SK-N-SH (cell line): ENCODE data around the gene SLC25A38. TPM values are rescaled to one million over a fixed set of nuclear protein-coding genes. Genes with fewer than 3 reads are reported as not detected.

Experiments used
- CTCF ChIA-PET: fragments of 300-600, 350-600 bp; formaldehyde crosslinking; extraction: SDS; loops from one replicate; lab custom pipeline; 2021; lab: Yijun Ruan, JAX
- POLR2A ChIA-PET: fragments of 350-600 bp; sonication (Branson Sonifier 250); formaldehyde crosslinking; extraction: SDS; loops from one replicate; lab custom pipeline; 2020; ENCODE audit warnings: antibody characterized with exemption, inconsistent platforms; lab: Yijun Ruan, JAX
- DNase-seq: peaks from one replicate; pipeline ENCODE4 v3.0.0; 2012
- H2AFZ ChIP-seq: fragments of 200-600 bp; sonication (generic); 2 replicates; pipeline ENCODE4 v1.8.1; 2016; ENCODE audit warnings: antibody characterized with exemption, mild to moderate bottlenecking, low read depth
- H3F3A ChIP-seq: fragments of 200-600 bp; sonication (generic); replicated peaks from 2 replicates; pipeline ENCODE3; 2016; ENCODE audit warnings: antibody characterized with exemption, mild to moderate bottlenecking; ENCODE audit not compliant: insufficient read depth
- H3K27ac ChIP-seq, 2 experiments: fragments of 200-500 bp in 1 of 2; fragments of 200-600 bp in 1 of 2; sonication (Bioruptor generic) in 1 of 2; sonication (generic), shearing (Covaris generic) in 1 of 2; 2 replicates each; pipeline versions ENCODE4 v1.5.1 to v1.6.1; 2014 to 2016; ENCODE audit warnings: low read depth in 2 of 2, inconsistent platforms in 1 of 2, low read length in 1 of 2, mild to moderate bottlenecking in 1 of 2, mixed read lengths in 1 of 2
- H3K27me3 ChIP-seq: fragments of 200-600 bp; sonication (generic), shearing (Covaris generic); 2 replicates; pipeline ENCODE4 v1.6.1; 2016; ENCODE audit warnings: mixed run types; ENCODE audit not compliant: insufficient read depth
- H3K36me3 ChIP-seq, 2 experiments: fragments of 200-500 bp in 1 of 2; fragments of 200-600 bp in 1 of 2; sonication (Bioruptor generic) in 1 of 2; sonication (generic) in 1 of 2; replicated peaks in 1 of 2; 2 replicates each; pipeline versions ENCODE3 to v1.5.1; 2014 to 2016; ENCODE audit warnings: low read length in 1 of 2, mild to moderate bottlenecking in 1 of 2; ENCODE audit not compliant: insufficient read depth in 2 of 2, control insufficient read depth in 1 of 2
- H3K4me1 ChIP-seq, 2 experiments: fragments of 200-500 bp in 1 of 2; fragments of 200-600 bp in 1 of 2; sonication (Bioruptor generic) in 1 of 2; sonication (generic), shearing (Covaris generic) in 1 of 2; 2 replicates each; pipeline versions ENCODE4 v1.5.1 to v1.6.1; 2014 to 2016; ENCODE audit warnings: low read depth in 1 of 2, low read length in 1 of 2, mixed run types in 1 of 2; ENCODE audit not compliant: insufficient read depth in 2 of 2, control insufficient read depth in 1 of 2
- H3K4me2 ChIP-seq: fragments of 200-600 bp; sonication (generic), shearing (Covaris generic); 2 replicates; pipeline ENCODE4 v1.6.1; 2017; ENCODE audit warnings: mixed run types
- H3K4me3 ChIP-seq, 2 experiments: fragments of 200-500 bp in 1 of 2; fragments of 200-600 bp in 1 of 2; sonication (Bioruptor generic) in 1 of 2; sonication (generic), shearing (Covaris generic) in 1 of 2; 2 replicates each; pipeline versions ENCODE4 v1.5.1 to v1.8.1; 2014 to 2016; ENCODE audit warnings: low read depth in 2 of 2, inconsistent platforms in 1 of 2, low read length in 1 of 2, mild to moderate bottlenecking in 1 of 2, mixed read lengths in 1 of 2, moderate library complexity in 1 of 2
- H3K79me2 ChIP-seq: fragments of 200-600 bp; sonication (generic); 2 replicates; pipeline ENCODE4 v1.8.1; 2017; ENCODE audit warnings: mild to moderate bottlenecking; ENCODE audit not compliant: insufficient read depth
- H3K9ac ChIP-seq: fragments of 200-600 bp; sonication (generic); 2 replicates; pipeline ENCODE4 v1.6.1; 2017; ENCODE audit warnings: mixed run types
- H3K9me2 ChIP-seq: fragments of 200-600 bp; sonication (generic); 2 replicates; pipeline ENCODE4 v1.6.1; 2017; ENCODE audit warnings: mixed run types
- H3K9me3 ChIP-seq: fragments of 200-600 bp; sonication (generic); 2 replicates; pipeline ENCODE4 v1.6.1; 2017; ENCODE audit warnings: mixed run types, mild to moderate bottlenecking, moderate library complexity
- H4K20me1 ChIP-seq: fragments of 200-600 bp; sonication (generic); 2 replicates; pipeline ENCODE4 v1.6.1; 2017; ENCODE audit warnings: mild to moderate bottlenecking, mixed run types; ENCODE audit not compliant: insufficient read depth
- CHD2 ChIP-seq: fragments of 150-350 bp; IDR thresholded peaks from 2 replicates; pipeline ENCODE4 v1.6.1; 2018; ENCODE audit warnings: low read length; ENCODE audit not compliant: partially characterized antibody
- ELF1 ChIP-seq: IDR thresholded peaks from 2 replicates; pipeline ENCODE4 v1.4.0; 2012
- EZH2phosphoT487 ChIP-seq: fragments of 200-600 bp; sonication (generic); IDR thresholded peaks from 2 replicates; pipeline ENCODE4 v1.6.1; 2017; ENCODE audit warnings: low read depth, mixed run types, mild to moderate bottlenecking, antibody characterized with exemption, moderate library complexity, borderline replicate concordance
- FOXJ3 ChIP-seq: sonication (generic); formaldehyde crosslinking; IDR thresholded peaks from 2 replicates; pipeline ENCODE4 v1.5.1; 2020; ENCODE audit warnings: mild to moderate bottlenecking, missing genetic modification reagents
- FOXM1 ChIP-seq: IDR thresholded peaks from 2 replicates; pipeline ENCODE4 v1.4.0; 2012; ENCODE audit warnings: low read depth, mild to moderate bottlenecking
- GABPA ChIP-seq: IDR thresholded peaks from 2 replicates; pipeline ENCODE4 v1.4.0; 2012; ENCODE audit warnings: low read depth, mild to moderate bottlenecking
- GATA2 ChIP-seq: sonication (generic); formaldehyde crosslinking; IDR thresholded peaks from 2 replicates; pipeline ENCODE4 v1.5.0; 2020; ENCODE audit warnings: mild to moderate bottlenecking, missing genetic modification reagents
- JUND ChIP-seq: IDR thresholded peaks from 2 replicates; pipeline ENCODE4 v1.4.0; 2012
- MEF2A ChIP-seq: IDR thresholded peaks from 2 replicates; pipeline ENCODE4 v1.4.0; 2012; ENCODE audit warnings: low read depth, borderline replicate concordance
- MXI1 ChIP-seq: IDR thresholded peaks from 2 replicates; pipeline ENCODE4 v1.6.1; 2012; ENCODE audit warnings: mild to moderate bottlenecking, low read depth, low read length, improper control_type of control experiment
- NFIC ChIP-seq: IDR thresholded peaks from 2 replicates; pipeline ENCODE4 v1.4.0; 2012; ENCODE audit warnings: borderline replicate concordance
- POLR2AphosphoS5 ChIP-seq: IDR thresholded peaks from 2 replicates; pipeline ENCODE4 v1.6.1; 2012; ENCODE audit warnings: low read depth, low read length
- RAD21 ChIP-seq: IDR thresholded peaks from 2 replicates; pipeline ENCODE4 v1.6.1; 2012; ENCODE audit warnings: mild to moderate bottlenecking, low read length
- RCOR1 ChIP-seq: fragments of 150-350 bp; IDR thresholded peaks from 2 replicates; pipeline ENCODE4 v1.6.1; 2017; ENCODE audit warnings: antibody characterized with exemption, low read length
- RFX5 ChIP-seq: IDR thresholded peaks from 2 replicates; pipeline ENCODE4 v1.6.1; 2012; ENCODE audit warnings: mild to moderate bottlenecking, improper control_type of control experiment, low read length
- RXRA ChIP-seq: IDR thresholded peaks from 2 replicates; pipeline ENCODE4 v1.4.0; 2012; ENCODE audit warnings: low read depth, mild to moderate bottlenecking, borderline replicate concordance
- YY1 ChIP-seq: IDR thresholded peaks from 2 replicates; pipeline ENCODE4 v1.4.0; 2012; ENCODE audit warnings: low read depth, mild to moderate bottlenecking
- WGBS: methylation state at CpG from one replicate; pipeline ENCODE4 v1.1.6; 2017; ENCODE audit warnings: low lambda C conversion rate; 5-methylcytosine and 5-hydroxymethylcytosine counted together
- polyA plus RNA-seq, 3 experiments: library from polyadenylated mRNA; depleted of rRNA; stranded (reverse); fragments of >200 nt; gene quantifications; 2 replicates each; pipeline ENCODE4 v1.2.3, GENCODE V29; 2012
- TF ChIP-seq, protein P1 (sequence below): fragments of 150-350 bp; IDR thresholded peaks from 2 replicates; pipeline ENCODE4 v1.6.1; 2017; ENCODE audit warnings: antibody characterized with exemption, low read length, low read depth, borderline replicate concordance
- TF ChIP-seq, protein P2 (sequence below): IDR thresholded peaks from 2 replicates; pipeline ENCODE4 v1.6.1; 2012; ENCODE audit warnings: mild to moderate bottlenecking, low read depth, low read length, moderate library complexity
- TF ChIP-seq, protein P3 (sequence below): IDR thresholded peaks from 2 replicates; pipeline ENCODE4 v1.4.0; 2012; ENCODE audit warnings: low read depth, borderline replicate concordance

The SLC25A38 gene
- polyA plus RNA-seq, 1 of the 3 experiments (the other 2 are of a cell fraction), result 34.9 TPM

DNA sequence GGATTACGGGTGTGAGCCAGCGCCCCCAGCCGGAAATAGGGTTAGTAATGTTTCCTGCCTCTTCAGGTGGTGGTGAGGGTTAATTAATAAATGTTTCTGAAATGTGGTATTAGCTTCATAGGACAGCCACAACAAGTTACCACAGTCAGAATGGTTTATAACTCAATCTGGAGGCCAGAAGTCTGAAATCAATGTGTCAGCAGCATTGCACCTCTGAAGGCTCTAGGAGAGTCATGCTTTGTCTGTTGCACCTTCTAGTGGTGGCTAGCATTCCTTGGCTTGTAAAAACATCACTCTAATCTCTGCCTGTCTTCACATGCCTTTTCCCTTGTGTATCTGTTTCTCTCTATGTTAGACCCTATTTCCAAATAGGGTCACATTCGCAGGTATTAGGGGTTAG lies 15.5 kb downstream of the SLC25A38 start:
- POLR2A ChIA-PET, result interaction anchor here (0.6 kb wide), 1 partner anchor 77 kb away, joined by 3 read pairs; no protein-coding TSS in a partner anchor

DNA sequence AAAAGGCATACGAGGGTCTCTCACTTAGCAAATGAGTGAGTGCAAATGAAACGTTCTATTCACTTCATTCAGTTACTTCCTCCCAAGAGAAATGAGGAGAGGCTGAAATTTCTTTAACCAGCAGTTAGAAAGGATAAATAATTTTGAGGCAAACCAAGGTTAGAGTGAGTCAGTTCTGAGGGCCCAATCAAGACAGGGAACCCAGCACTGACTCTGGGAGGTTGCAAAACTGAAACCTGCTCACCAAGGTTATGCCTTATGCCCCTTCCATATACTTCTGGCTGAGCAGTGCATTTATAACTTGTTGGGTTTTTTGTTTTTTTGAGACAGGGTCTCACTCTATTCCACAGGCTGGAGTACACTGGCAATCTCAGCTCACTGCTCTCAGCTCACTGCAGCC lies 18.8 kb downstream of the SLC25A38 start:
- Histone ChIP-seq H3K36me3 (peaks cover 5 to 10% of the 10 kb centered on the region in 2 experiments), H4K20me1 (no peaks in the 10 kb centered on the region), H3K27ac (no peak overlapping the region), H3K4me3 (no peak overlapping the region), H3K9me3 (no peaks in the 10 kb centered on the region), H3F3A (peaks cover 11% of the 10 kb centered on the region), H3K9me2 (no peaks in the 10 kb centered on the region), H3K4me2 (no peak overlapping the region), H2AFZ (no peak overlapping the region), H3K9ac (no peak overlapping the region), H3K27me3 (no peaks in the 10 kb centered on the region), H3K4me1 (peaks cover 0 to 3% of the 10 kb centered on the region in 2 experiments; a peak in 1 of 4 replicates), H3K79me2 (peaks cover 4% of the 10 kb centered on the region)
- CTCF ChIA-PET, result no interaction called here
- DNase-seq, result no peak
- POLR2A ChIA-PET, result no interaction called here
- WGBS, result 75% methylated on average over 2 of the region's 2 CpGs
- TF ChIP-seq POLR2AphosphoS5 (no peak), FOXM1 (no peak), RXRA (no peak), MXI1 (no peak), GABPA (no peak), FOXJ3 (CRISPR knock-in tag) (no peak), RAD21 (no peak), ELF1 (no peak), MEF2A (no peak), NFIC (no peak), GATA2 (CRISPR knock-in tag) (no peak)
- TF ChIP-seq, protein P1, sequence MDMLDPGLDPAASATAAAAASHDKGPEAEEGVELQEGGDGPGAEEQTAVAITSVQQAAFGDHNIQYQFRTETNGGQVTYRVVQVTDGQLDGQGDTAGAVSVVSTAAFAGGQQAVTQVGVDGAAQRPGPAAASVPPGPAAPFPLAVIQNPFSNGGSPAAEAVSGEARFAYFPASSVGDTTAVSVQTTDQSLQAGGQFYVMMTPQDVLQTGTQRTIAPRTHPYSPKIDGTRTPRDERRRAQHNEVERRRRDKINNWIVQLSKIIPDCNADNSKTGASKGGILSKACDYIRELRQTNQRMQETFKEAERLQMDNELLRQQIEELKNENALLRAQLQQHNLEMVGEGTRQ, result no peak
- TF ChIP-seq, protein P2, sequence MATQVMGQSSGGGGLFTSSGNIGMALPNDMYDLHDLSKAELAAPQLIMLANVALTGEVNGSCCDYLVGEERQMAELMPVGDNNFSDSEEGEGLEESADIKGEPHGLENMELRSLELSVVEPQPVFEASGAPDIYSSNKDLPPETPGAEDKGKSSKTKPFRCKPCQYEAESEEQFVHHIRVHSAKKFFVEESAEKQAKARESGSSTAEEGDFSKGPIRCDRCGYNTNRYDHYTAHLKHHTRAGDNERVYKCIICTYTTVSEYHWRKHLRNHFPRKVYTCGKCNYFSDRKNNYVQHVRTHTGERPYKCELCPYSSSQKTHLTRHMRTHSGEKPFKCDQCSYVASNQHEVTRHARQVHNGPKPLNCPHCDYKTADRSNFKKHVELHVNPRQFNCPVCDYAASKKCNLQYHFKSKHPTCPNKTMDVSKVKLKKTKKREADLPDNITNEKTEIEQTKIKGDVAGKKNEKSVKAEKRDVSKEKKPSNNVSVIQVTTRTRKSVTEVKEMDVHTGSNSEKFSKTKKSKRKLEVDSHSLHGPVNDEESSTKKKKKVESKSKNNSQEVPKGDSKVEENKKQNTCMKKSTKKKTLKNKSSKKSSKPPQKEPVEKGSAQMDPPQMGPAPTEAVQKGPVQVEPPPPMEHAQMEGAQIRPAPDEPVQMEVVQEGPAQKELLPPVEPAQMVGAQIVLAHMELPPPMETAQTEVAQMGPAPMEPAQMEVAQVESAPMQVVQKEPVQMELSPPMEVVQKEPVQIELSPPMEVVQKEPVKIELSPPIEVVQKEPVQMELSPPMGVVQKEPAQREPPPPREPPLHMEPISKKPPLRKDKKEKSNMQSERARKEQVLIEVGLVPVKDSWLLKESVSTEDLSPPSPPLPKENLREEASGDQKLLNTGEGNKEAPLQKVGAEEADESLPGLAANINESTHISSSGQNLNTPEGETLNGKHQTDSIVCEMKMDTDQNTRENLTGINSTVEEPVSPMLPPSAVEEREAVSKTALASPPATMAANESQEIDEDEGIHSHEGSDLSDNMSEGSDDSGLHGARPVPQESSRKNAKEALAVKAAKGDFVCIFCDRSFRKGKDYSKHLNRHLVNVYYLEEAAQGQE, result no peak

More for the DNA sequence above, 15.5 kb downstream of the SLC25A38 start:
- Histone ChIP-seq H3F3A (peaks cover 2% of the 10 kb centered on the region), H2AFZ (no peak overlapping the region), H3K27ac (no peak overlapping the region), H3K36me3 (peaks cover 32 to 34% of the 10 kb centered on the region in 2 experiments), H3K79me2 (no peaks in the 10 kb centered on the region), H3K27me3 (no peaks in the 10 kb centered on the region), H3K9me3 (no peaks in the 10 kb centered on the region), H3K9me2 (no peaks in the 10 kb centered on the region), H4K20me1 (no peaks in the 10 kb centered on the region), H3K4me1 (no peaks in the 10 kb centered on the region), H3K9ac (no peak overlapping the region), H3K4me3 (no peak overlapping the region), H3K4me2 (no peak overlapping the region)
- 89% methylated on average over 4 of the region's 4 CpGs for WGBS
- DNase-seq, result no peak
- TF ChIP-seq RFX5 (no peak), RAD21 (no peak), CHD2 (no peak), YY1 (no peak), ELF1 (no peak), EZH2phosphoT487 (no peak), RCOR1 (no peak), JUND (no peak)
- TF ChIP-seq, protein P3, sequence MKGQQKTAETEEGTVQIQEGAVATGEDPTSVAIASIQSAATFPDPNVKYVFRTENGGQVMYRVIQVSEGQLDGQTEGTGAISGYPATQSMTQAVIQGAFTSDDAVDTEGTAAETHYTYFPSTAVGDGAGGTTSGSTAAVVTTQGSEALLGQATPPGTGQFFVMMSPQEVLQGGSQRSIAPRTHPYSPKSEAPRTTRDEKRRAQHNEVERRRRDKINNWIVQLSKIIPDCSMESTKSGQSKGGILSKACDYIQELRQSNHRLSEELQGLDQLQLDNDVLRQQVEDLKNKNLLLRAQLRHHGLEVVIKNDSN, result no peak
- TF ChIP-seq, protein P2, result no peak
- CTCF ChIA-PET, result interaction anchor here (0.6 to 1.4 kb wide), 3 partner anchors 14 to 101 kb away, joined by 3 to 5 read pairs (median 4); no protein-coding TSS in a partner anchor
